ENCODE results near the gene IER2.

DNA sequence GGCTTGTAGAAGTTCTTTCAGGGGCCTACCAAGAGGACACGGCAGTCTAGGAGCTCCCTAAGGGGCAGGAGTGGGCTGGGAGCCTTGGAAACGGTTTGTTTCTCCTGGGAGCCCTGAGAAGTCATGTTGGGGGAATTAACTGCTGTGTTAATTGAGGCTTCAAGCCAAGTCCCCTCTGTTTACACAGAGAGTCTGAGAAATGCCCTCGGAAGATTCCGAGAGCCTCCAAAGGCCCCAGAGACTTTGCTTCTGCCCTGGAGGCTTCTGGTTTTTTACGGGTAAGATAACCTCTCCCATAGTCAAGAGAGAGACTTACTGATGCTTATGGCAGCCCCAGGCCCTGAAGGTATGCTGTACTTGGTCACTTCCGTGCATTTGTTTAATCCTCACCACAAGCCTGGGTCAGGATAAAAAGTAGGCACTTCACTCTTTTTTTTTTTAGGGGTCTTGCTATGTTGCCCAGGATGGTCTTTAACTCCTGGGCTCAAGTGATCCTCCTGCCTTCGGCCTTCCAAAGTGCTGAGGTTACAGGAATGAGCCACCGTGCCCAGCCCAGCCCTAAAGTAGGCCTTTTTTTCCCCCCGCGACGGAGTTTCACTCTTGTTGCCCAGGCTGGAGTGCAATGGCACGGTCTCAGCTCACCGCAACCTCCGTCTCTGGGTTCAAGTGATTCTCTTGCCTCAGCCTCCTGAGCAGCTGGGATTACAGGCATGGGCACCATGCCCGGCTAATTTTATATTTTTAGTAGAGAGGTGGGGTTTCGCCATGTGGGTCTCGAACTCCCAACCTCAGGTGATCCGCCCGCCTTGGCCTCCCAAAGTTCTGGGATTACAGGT is 15.2 kb downstream of the IER2 start:
- TF ChIP-seq CTCF (IDR thresholded peaks at IDR 0.05; ENCODE audit: insufficient read depth, low read length, poor library complexity, severe bottlenecking) (no peak), EZH2phosphoT487 (conservative IDR thresholded peaks at IDR 0.05; ENCODE audit: low read length) (no peak)
